Ovary (tissue), 3 donors: ENCODE measurements around the gene IRF6.

Source experiments
- CTCF ChIP-seq, 3 donors: fragments of 450-650 bp in 2 of 3; fragments of 200-600 bp in 1 of 3; IDR thresholded peaks; one replicate each; pipeline versions ENCODE4 v1.5.1 to v1.8.0; 2016 to 2022; ENCODE audit warnings: antibody characterized with exemption in 3 of 3, mild to moderate bottlenecking in 1 of 3
- EP300 ChIP-seq: sonication (generic); formaldehyde crosslinking; IDR thresholded peaks from one replicate; pipeline ENCODE4 v1.6.1; 2017; ENCODE audit warnings: antibody characterized with exemption
- donor health status: DM: no; HTN: no; CAD: no.

- TF ChIP-seq CTCF (IDR thresholded peaks at IDR 0.05) (no peak), EP300 (no peak)
Measured at GRCh38 chr1:209756615-209757445, 49.1 kb downstream of the IRF6 start.
